ENCODE data around the gene KRTAP4-16. TPM values are rescaled to one million over a fixed set of nuclear protein-coding genes. Genes with fewer than 3 reads are reported as not detected.

Gene KRTAP4-16
- total and polyA plus RNA-seq, 2 of the 8 experiments (the other 6 are each of a cell fraction or from before 2014, with no cell fraction given) = not detected

- Histone ChIP-seq H3K79me1 (ENCODE audit: low read depth, low read length) (no peaks in the 10 kb centered on the region), H4K8ac (ENCODE audit: extremely low read depth, insufficient read depth, low read length) (no peak overlapping the region), H3K14ac (ENCODE audit: insufficient read length) (no peak overlapping the region), H2BK15ac (ENCODE audit: low read length) (no peak overlapping the region), H4K91ac (replicated peaks; ENCODE audit: insufficient read length, low read length) (no peak overlapping the region), H3K36me3 (ENCODE audit: control insufficient read depth in 2 of 4, insufficient read depth in 4 of 4, low read length in 3 of 4) (no peaks in the 10 kb centered on the region; a peak in 1 of 8 replicates), H3K79me2 (ENCODE audit: control insufficient read depth in 1 of 2, insufficient read depth in 2 of 2, low read length in 2 of 2) (no peaks in the 10 kb centered on the region), H2BK20ac (ENCODE audit: low read length) (no peak overlapping the region), H2BK120ac (replicated peaks; ENCODE audit: low read depth, low read length) (no peak overlapping the region), H2AFZ (ENCODE audit: low read length) (no peak overlapping the region), H4K5ac (ENCODE audit: insufficient read length, low read depth, low read length) (no peak overlapping the region), H3K27me3 (replicated peaks in 1 of 4; ENCODE audit: control insufficient read depth in 3 of 4, extremely low read depth in 1 of 4, insufficient read depth in 3 of 4, low read length in 3 of 4) (no peaks in the 10 kb centered on the region), H4K20me1 (replicated peaks in 1 of 2; ENCODE audit: control insufficient read depth in 1 of 2, insufficient read depth in 2 of 2, low read length in 2 of 2) (no peaks in the 10 kb centered on the region), H3K27ac (ENCODE audit: low read depth, low read length) (no peak overlapping the region), H3K23ac (ENCODE audit: insufficient read length) (no peak overlapping the region), H3K4me1 (replicated peaks in 1 of 4; ENCODE audit: control insufficient read depth in 3 of 4, insufficient read depth in 4 of 4, low read length in 3 of 4) (no peaks in the 10 kb centered on the region), H2AK5ac (ENCODE audit: low read depth, low read length) (no peak overlapping the region), H3K4me3 (ENCODE audit: extremely low read depth in 1 of 4, insufficient read depth in 2 of 4, low read depth in 3 of 4, low read length in 4 of 4) (no peak overlapping the region), H3K23me2 (ENCODE audit: low read depth, low read length) (no peaks in the 10 kb centered on the region), H3K56ac (replicated peaks; ENCODE audit: insufficient read length, low read depth, low read length) (no peak overlapping the region), H2BK12ac (ENCODE audit: low read depth, low read length) (no peak overlapping the region), H3K18ac (ENCODE audit: extremely low read depth, low read length) (no peak overlapping the region), H3K9ac (replicated peaks in 1 of 4; ENCODE audit: extremely low read depth in 1 of 4, low read depth in 3 of 4, low read length in 3 of 4) (no peak overlapping the region), H3K4me2 (ENCODE audit: insufficient read depth in 1 of 2, low read depth in 2 of 2, low read length in 2 of 2) (no peak overlapping the region), H3K4ac (replicated peaks; ENCODE audit: insufficient read length, low read depth, low read length) (no peak overlapping the region), H2BK5ac (ENCODE audit: low read depth, low read length) (no peak overlapping the region), H3K9me3 (ENCODE audit: insufficient read depth in 2 of 2, low read depth in 1 of 2, low read length in 1 of 2) (peaks cover 12 to 21% of the 10 kb centered on the region in 2 experiments)
- DNase-seq (ENCODE audit: low read depth in 1 of 2, low spot score in 2 of 2) (no peak), FAIRE-seq (no peak)
- ChIA-PET POLR2A (ENCODE audit: partially characterized antibody) (no interaction called here), CTCF (ENCODE audit: partially characterized antibody) (no interaction called here)
- WGBS, 2 experiments (ENCODE audit: extremely low coverage in 1 of 2, insufficient coverage in 1 of 2, insufficient read length in 1 of 2, insufficient replicate concordance in 2 of 2, low coverage in 1 of 2, low lambda C conversion rate in 2 of 2, missing lambda C conversion rate in 1 of 2) = 89% methylated on average over 5 of the region's 5 CpGs; no CpG with 5 or more reads in 1 of the 2 experiments
- no peak for TF ChIP-seq POLR2A (IDR thresholded peaks at IDR 0.05; ENCODE audit: control extremely low read depth in 1 of 2, low read depth in 2 of 2, low read length in 2 of 2)
- TF ChIP-seq SIN3A (conservative IDR thresholded peaks at IDR 0.05 in 1 of 2, IDR thresholded peaks at IDR 0.05 in 1 of 2; ENCODE audit: low read depth in 1 of 2, low read length in 2 of 2) = no peak
- TF ChIP-seq RFX5 (IDR thresholded peaks at IDR 0.05; ENCODE audit: borderline replicate concordance, low read depth, low read length) = no peak
- no peak for TF ChIP-seq SRF (IDR thresholded peaks at IDR 0.05; ENCODE audit: low read depth, low read length)
- no peak for TF ChIP-seq GTF2F1 (IDR thresholded peaks at IDR 0.05; ENCODE audit: borderline replicate concordance, low read depth, low read length)
- TF ChIP-seq YY1 (IDR thresholded peaks at IDR 0.05; ENCODE audit: low read depth, low read length) = no peak
Measured at GRCh38 chr17:41116297-41116696, 14.3 kb upstream of the KRTAP4-16 start.
